Breast epithelium (tissue), 4 donors: Measurements from ENCODE around the gene RARRES2. TPM values are rescaled to one million over a fixed set of nuclear protein-coding genes. Genes with fewer than 3 reads are reported as not detected.

Experiments used
- DNase-seq, 2 donors: peaks; one replicate each; pipeline ENCODE4 v3.0.0-alpha.2; 2019; ENCODE audit warnings: low spot score in 2 of 2
- H3K27ac ChIP-seq, 2 donors: fragments of 200-600 bp; sonication (generic) in 1 of 2; one replicate each; pipeline ENCODE4 v1.5.1; 2016 to 2019; ENCODE audit warnings: mild to moderate bottlenecking in 1 of 2
- H3K27me3 ChIP-seq, 2 donors: fragments of 200-600 bp; sonication (generic) in 1 of 2; one replicate each; pipeline versions ENCODE4 v1.5.1 to v1.6.0; 2017 to 2019; ENCODE audit warnings: control low read depth in 1 of 2, mild to moderate bottlenecking in 1 of 2
- H3K36me3 ChIP-seq: fragments of 200-600 bp; one replicate; pipeline ENCODE4 v1.5.1; 2019
- H3K4me1 ChIP-seq, 2 donors: fragments of 200-600 bp; sonication (generic); one replicate each; pipeline ENCODE4 v1.5.1; 2016 to 2019; ENCODE audit warnings: control low read depth in 1 of 2
- H3K4me3 ChIP-seq, 3 donors: fragments of 200-600 bp; sonication (generic); 1 replicate in 2 of 3; 2 replicates in 1 of 3; pipeline ENCODE4 v1.5.1; 2016 to 2019; ENCODE audit warnings: mild to moderate bottlenecking in 3 of 3, moderate library complexity in 2 of 3
- H3K9me3 ChIP-seq, 2 donors: fragments of 200-600 bp; sonication (generic) in 1 of 2; one replicate each; pipeline ENCODE4 v1.5.1; 2016 to 2019; ENCODE audit warnings: control low read depth in 1 of 2
- CTCF ChIP-seq, 3 donors: fragments of 450-650 bp; IDR thresholded peaks; one replicate each; pipeline ENCODE4 v1.5.1; 2016 to 2017; ENCODE audit warnings: antibody characterized with exemption in 3 of 3, mild to moderate bottlenecking in 3 of 3, moderate library complexity in 3 of 3
- POLR2A ChIP-seq: fragments of 450-650 bp; IDR thresholded peaks from one replicate; pipeline ENCODE4 v1.6.1; 2016; ENCODE audit warnings: antibody characterized with exemption, mild to moderate bottlenecking, moderate library complexity
- POLR2AphosphoS5 ChIP-seq, 3 donors: sonication (generic); formaldehyde crosslinking; IDR thresholded peaks; one replicate each; pipeline ENCODE4 v1.6.1; 2017; ENCODE audit warnings: antibody characterized with exemption in 3 of 3
- intact Hi-C: fragments of 100-400 bp; cut with DNase I; formaldehyde crosslinking; loops from one replicate; pipeline ENCODE4 v1.15.1; 2023; ENCODE audit warnings: low total_unique reads
- total RNA-seq, 3 donors: library from RNA; depleted of rRNA; stranded (reverse); fragments of >200 nt; gene quantifications; one replicate each; pipeline ENCODE4 v1.1.0, GENCODE V29; 2016

Gene RARRES2
- total RNA-seq, 3 donors from 2014 or later = 156 to 297 (median 267) TPM

DNA sequence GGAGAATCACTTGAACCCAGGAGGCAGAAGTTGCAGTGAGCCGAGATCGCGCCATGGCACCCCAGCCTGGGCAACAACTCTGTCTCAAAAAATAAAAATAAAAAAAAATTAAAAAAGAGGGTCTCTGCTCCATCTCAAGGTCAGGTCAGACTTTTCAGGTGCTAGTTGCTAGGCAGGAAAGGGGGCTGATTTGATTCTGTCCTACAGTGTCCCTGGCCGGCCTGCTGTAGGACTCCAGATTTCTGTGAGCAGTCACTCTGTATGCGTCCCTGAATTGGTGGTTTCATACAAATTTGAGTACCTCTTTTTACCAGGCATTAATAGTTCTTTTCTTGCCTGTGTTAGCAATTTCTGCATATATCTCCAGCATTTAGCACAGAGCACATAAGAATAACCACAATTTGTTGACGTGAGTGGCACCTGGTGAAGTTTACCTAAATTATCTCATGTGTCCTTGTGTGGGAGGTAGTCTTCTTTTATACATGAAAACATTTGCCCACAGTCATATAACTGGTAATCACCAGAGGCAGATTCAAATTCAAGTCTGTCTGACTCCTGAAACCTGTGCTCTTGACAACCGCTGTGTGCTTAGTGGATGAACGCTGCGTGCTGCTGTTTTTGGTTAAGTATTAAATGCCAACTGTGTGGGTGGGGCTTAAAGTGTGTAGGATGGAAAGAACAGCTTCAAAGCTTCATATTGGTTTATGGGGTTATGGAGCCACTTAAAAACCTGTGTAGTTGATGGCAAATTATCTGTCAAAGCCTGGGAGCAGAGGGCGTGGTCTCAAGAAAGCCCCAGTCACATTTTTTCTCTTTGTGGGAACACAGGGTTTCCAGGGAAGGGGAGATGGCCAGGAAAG, 34.5 kb upstream of the RARRES2 start:
- peaks cover 6 to 9% of the 10 kb centered on the region in 2 donors for H3K4me1 ChIP-seq
- intact Hi-C loops = no loop called here
- TF ChIP-seq CTCF (IDR thresholded peaks at IDR 0.05) (no peak), POLR2A (no peak), POLR2AphosphoS5 (IDR thresholded peaks at IDR 0.05) (no peak)
- no peak for DNase-seq
- peaks cover 9% of the 10 kb centered on the region for H3K36me3 ChIP-seq
- peak overlapping the region in 1 of 2 donors; percentile 50 for H3K27ac ChIP-seq
- H3K4me3 ChIP-seq = no peak overlapping the region
- H3K27me3 ChIP-seq = no peaks in the 10 kb centered on the region
- H3K9me3 ChIP-seq = no peaks in the 10 kb centered on the region

GRCh38 chr7:150374472-150374871, 33.0 kb upstream of the RARRES2 start:
- no peak overlapping the region for H3K4me3 ChIP-seq
- H3K36me3 ChIP-seq = peaks cover 9% of the 10 kb centered on the region
- DNase-seq = no peak
- TF ChIP-seq POLR2AphosphoS5 (IDR thresholded peaks at IDR 0.05) (no peak), CTCF (IDR thresholded peaks at IDR 0.05) (no peak), POLR2A (no peak)
- H3K27me3 ChIP-seq = no peaks in the 10 kb centered on the region
- intact Hi-C loops = no loop called here
- peak overlapping the region in 1 of 2 donors; percentile 38 for H3K27ac ChIP-seq
- peaks cover 8 to 21% of the 10 kb centered on the region in 2 donors for H3K4me1 ChIP-seq
- no peaks in the 10 kb centered on the region for H3K9me3 ChIP-seq

- Histone ChIP-seq H3K27ac (peak overlapping the region; percentile 38 to 72), H3K4me1 (peaks cover 8 to 21% of the 10 kb centered on the region in 2 donors), H3K27me3 (no peaks in the 10 kb centered on the region), H3K4me3 (no peak overlapping the region), H3K36me3 (peaks cover 9% of the 10 kb centered on the region), H3K9me3 (no peaks in the 10 kb centered on the region)
- intact Hi-C loops = no loop called here
- DNase-seq = no peak
- TF ChIP-seq CTCF (IDR thresholded peaks at IDR 0.05) = no peak
- TF ChIP-seq POLR2AphosphoS5 (IDR thresholded peaks at IDR 0.05) = no peak
- no peak for TF ChIP-seq POLR2A
Observed at GRCh38 chr7:150374026-150374425, 32.6 kb upstream of the RARRES2 start.

DNA sequence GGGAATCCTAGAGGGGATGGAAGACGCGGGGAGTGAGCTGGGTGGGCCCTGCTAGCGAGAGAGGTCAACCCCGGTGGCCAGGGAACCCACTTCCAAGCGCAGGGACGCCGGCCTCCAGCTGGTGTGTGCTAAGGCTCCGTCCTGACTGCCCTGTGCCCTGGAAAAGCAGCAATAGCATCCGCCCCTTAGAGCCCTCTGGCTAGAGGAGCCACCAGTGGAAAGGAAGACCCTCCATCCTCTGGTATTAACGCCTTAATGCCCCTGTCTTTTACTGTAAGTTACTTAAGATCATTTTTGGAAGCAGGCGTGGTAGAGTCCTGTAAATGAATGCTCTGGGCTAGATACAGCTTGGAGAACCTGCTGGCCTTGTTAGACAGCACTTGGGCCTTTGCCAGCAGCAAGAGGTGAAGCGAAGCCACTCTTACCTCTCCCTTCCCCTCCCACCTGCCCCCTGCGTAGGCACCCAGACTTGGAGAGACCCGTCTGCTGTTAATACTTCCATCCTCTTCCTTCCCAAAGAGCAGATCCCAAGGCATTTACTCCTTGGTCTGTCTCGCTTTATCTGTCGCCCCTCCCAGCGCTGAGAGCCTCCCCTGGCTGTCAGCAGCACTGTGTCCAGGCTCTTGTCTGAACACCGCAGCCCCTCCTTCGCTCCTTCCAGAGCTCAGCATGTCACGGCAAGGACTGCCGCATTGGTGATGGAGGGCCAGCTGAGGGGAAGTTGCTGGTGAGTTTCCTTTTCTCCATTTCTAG, 31.8 kb upstream of the RARRES2 start:
- intact Hi-C loops = no loop called here
- peaks cover 9% of the 10 kb centered on the region for H3K36me3 ChIP-seq
- peak; percentile 48 to 73 for DNase-seq
- H3K4me1 ChIP-seq = peaks cover 8 to 21% of the 10 kb centered on the region in 2 donors
- no peaks in the 10 kb centered on the region for H3K27me3 ChIP-seq
- TF ChIP-seq POLR2A (no peak), POLR2AphosphoS5 (IDR thresholded peaks at IDR 0.05) (no peak), CTCF (IDR thresholded peaks at IDR 0.05) (no peak)
- peak overlapping the region in 1 of 3 donors; percentile 6 for H3K4me3 ChIP-seq
- H3K27ac ChIP-seq = peak overlapping the region; percentile 72 to 82
- H3K9me3 ChIP-seq = no peaks in the 10 kb centered on the region
